T-helper 2 cell treated with Interferon-gamma antibody and Interleukin-4, amounts not matched to agents 100 ng/mL and 5 ng/mL, for 36 hours (primary cell): ENCODE data around the gene TUBD1. TPM values are rescaled to one million over a fixed set of nuclear protein-coding genes. Genes with fewer than 3 reads are reported as not detected.
"Not testable (repeated sequence)": the region's sequence is repeated elsewhere in the genome, so short reads cannot be mapped to it uniquely, and the experiment has no call there.

Experiments used
- intact Hi-C: fragments of 100-400 bp; cut with micrococcal nuclease; formaldehyde crosslinking; loops from one replicate; pipeline ENCODE4 v1.15.1; 2023
- total RNA-seq: library from RNA; stranded (reverse); gene quantifications from 2 replicates; pipeline ENCODE4 v1.2.3, GENCODE V29; 2022

Gene TUBD1
- total RNA-seq, 1 donor from 2014 or later = 12.1 TPM

DNA sequence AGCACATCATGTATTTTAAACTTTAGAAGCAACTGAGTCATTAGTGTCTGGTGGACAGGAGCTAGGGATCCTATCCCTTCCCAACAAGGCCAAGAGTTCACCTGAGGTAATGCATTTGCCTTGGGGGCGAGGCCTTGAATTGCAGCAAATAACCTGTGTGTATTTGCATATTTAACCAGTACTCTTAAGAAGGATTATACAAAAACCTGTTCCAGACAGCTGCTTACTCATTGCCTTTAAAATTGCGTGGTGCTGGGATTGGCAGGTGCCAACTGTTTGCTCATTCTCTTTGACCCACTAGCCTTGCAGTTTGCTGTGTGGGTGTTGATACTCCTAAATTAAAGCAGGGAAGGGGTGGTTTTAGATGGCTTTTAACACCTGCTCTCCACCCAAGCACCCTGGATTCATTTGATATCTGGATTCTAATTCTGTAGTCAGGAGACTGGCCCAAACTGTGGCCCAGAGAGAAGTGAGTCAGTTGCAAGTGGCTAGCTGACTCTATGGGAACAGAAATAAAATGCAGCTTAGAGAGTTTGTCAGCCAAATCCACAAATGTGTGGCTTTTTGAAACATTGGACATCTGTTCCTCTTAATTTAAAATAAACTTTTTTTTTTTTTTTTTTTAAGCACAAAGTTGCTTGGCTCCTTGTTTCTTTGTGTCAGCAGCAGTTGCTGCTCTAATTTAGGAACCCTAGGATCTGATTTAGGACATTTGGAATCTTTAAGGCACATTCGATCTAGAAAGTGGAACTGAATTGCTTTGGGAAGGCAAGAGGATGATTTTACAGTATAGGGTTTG, 46.9 kb downstream of the TUBD1 start:
- intact Hi-C loops = loop anchor here (5.0 kb wide), 2 partner anchors 138 to 228 kb away; partner anchors contain the start of genes CLTC, PTRH2 and VMP1

DNA sequence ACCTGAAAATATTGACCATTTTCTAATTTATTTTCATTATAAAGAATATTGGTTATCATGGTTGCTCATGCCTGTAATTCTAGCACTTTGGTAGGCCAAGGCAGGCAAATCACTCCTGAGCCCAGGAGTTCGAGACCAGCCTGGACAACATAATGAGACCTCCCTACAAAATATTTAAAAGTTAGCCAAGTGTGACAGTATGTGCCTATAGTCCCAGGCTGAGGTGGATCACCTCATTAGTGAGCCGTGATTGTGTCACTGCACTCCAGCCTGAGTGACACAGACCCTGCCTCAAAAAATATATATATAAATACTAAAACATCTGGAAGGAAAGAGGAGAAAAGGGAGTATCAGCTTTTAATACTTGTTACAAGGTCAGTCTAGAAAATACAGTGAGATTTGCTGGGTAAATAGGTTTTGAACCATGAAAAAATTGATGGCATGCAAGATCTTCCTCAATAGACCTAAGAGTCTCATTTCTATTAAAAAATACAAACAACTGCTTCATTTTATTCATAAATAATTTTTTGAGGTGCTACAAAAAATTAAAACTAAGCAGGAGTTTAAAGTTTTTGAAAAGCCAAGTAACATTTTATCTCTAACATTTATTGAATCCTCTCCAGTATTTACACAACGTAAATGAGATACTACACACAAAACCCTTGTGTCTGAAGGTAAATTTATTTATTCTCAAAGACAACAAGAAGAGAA, 47.7 kb downstream of the TUBD1 start:
- intact Hi-C loops = loop anchor here (5.0 kb wide), 2 partner anchors 138 to 228 kb away; partner anchors contain the start of genes CLTC, PTRH2 and VMP1

DNA sequence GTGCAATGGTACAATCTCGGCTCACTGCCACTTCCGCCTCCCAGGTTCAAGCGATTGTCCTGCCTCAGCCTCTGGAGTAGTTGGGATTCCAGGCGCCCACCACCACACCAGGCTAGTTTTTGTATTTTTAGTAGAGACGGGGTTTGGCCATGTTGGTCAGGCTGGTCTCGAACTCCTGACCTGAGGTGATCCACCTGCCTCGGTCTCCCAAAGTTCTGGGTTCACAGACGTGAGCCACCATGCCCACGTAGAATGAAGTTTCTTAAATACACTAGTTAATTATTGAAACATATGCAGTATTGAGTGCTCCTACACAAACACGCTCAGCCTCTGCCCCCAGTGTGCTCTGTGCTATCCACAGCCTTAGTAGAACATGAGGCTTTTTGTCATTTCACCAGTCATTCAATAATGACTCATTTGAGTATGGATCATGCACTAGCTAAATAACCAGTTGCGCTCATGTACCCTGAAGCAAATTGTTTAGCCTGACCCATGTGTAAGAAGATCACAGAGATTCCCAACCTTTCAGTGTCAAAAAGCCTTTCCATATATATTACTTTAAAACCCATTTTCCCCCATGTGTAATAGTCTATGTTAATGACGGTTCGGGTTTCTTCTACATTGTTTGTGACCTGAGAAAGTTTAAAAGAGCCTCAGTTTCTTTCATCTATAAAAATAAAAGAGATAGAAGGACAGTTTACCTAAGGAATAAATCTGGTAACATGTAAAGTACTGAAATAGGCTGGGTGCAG, 49.7 kb downstream of the TUBD1 start:
- intact Hi-C loops = loop anchor here (1.0 kb wide), 2 partner anchors 57 to 90 kb away; no protein-coding TSS in a partner anchor

DNA sequence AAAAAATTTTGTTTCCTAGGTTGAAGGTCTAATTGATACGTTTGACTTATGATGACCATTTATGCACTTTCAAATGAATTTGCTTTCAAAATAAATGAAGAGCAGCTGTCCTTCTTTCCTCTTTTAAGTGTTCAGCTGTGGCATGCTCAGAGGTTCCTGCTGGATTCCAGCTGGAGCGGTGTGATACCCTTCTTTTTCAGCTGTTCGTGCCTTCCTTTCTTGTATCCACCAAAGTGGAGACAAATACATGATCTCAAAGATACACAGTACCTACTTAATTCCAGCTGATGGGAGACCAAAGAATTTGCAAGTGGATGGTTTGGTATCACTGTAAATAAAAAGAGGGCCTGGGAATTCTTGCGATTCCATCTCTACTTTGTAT, 50.9 kb downstream of the TUBD1 start:
- intact Hi-C loops = not testable (repeated sequence)

DNA sequence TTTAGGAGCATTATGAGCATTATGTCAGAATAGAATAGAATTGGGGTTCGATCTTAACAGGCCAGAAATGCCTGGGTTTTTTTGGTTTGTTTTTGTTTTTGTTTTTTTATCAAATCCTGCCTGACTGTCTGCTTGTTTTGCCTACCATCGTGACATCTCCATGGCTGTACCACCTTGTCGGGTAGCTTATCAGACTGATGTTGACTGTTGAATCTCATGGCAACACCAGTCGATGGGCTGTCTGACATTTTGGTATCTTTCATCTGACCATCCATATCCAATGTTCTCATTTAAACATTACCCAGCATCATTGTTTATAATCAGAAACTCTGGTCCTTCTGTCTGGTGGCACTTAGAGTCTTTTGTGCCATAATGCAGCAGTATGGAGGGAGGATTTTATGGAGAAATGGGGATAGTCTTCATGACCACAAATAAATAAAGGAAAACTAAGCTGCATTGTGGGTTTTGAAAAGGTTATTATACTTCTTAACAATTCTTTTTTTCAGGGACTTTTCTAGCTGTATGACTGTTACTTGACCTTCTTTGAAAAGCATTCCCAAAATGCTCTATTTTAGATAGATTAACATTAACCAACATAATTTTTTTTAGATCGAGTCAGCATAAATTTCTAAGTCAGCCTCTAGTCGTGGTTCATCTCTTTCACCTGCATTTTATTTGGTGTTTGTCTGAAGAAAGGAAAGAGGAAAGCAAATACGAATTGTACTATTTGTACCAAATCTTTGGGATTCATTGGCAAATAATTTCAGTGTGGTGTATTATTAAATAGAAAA, 51.5 kb downstream of the TUBD1 start:
- intact Hi-C loops = not testable (repeated sequence)

DNA sequence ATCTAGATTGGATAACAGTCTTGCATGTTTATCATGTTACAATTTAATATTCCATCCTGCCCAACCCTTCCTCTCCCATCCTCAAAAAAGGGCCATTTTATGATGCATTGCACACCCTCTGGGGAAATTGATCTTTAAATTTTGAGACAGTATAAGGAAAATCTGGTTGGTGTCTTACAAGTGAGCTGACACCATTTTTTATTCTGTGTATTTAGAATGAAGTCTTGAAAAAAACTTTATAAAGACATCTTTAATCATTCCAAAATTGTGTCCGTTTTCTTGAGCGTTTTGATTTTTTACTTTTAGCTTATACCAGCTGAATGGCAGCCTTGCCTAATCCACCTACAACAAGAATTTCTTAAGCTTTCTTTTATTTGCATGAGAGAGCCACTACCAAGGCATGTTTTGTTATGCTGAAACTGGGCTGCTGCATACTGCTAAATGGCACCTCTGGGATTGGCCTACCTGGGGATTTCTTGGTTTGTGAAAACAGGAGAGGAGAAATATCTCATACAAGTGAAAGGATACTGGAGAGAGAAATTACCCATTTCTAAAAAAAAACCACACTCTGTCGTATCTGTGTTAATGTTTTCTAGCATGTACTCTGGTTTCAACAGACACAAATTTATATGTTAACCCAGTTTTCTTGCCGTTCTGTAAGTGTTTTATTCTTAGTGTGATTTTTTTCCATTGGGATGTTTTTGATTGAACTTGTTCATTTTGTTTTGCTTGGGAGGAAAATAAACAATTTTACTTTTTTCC, 52.2 kb downstream of the TUBD1 start:
- intact Hi-C loops = no loop called here

DNA sequence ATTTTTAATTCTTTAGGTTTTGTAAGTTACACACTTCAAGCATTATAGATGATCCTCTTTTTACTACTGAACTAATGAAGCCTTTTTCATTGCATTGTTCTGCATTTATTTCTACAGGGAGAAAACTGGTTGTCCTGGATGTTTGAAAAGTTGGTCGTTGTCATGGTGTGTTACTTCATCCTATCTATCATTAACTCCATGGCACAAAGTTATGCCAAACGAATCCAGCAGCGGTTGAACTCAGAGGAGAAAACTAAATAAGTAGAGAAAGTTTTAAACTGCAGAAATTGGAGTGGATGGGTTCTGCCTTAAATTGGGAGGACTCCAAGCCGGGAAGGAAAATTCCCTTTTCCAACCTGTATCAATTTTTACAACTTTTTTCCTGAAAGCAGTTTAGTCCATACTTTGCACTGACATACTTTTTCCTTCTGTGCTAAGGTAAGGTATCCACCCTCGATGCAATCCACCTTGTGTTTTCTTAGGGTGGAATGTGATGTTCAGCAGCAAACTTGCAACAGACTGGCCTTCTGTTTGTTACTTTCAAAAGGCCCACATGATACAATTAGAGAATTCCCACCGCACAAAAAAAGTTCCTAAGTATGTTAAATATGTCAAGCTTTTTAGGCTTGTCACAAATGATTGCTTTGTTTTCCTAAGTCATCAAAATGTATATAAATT, 53.0 kb downstream of the TUBD1 start:
- intact Hi-C loops = loop anchor here (2.0 to 5.0 kb wide), 2 partner anchors 53 to 1507 kb away; partner anchors contain the start of genes RPS6KB1 and TUBD1

DNA sequence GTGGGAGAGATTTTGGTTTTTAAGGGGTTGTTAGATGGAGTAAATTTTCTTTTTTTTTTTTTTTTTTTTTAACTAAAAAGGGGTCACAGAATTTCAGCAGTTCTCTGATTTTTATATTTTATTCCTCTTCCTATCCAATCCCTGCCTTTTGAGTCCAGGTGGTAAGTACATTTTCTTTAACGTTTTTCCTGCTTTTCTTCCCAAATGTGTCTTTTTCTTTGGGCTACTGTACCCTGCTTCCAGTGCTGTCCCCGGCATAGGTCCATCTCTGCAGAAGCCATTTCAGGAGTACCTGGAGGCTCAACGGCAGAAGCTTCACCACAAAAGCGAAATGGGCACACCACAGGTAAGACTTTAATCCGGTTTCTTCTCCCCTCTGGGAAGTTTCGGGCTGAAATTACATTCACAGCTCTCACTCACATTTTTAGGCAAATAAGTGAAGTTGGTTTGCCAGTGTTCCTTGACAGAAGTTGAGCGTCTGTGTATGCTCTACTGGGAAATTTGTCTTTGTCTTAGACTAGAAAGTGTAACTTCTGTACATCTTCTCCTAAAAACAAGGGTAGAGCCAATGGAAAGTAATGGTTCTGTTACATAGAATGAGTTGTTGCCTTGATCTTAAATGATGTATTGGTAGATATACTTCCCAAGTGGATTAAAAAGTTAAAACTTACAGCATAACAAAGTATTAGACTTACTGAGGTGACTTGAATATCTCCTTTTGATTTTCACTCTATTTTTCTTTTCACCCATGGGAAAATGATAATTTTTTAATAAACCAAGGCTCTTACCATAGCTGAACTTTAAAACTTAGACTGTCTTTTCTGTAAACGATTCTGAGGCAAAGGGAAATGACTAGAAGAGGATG, 54.5 kb downstream of the TUBD1 start:
- intact Hi-C loops = loop anchor here (2.0 to 5.0 kb wide), 2 partner anchors 55 to 1506 kb away; partner anchors contain the start of genes RPS6KB1 and TUBD1

DNA sequence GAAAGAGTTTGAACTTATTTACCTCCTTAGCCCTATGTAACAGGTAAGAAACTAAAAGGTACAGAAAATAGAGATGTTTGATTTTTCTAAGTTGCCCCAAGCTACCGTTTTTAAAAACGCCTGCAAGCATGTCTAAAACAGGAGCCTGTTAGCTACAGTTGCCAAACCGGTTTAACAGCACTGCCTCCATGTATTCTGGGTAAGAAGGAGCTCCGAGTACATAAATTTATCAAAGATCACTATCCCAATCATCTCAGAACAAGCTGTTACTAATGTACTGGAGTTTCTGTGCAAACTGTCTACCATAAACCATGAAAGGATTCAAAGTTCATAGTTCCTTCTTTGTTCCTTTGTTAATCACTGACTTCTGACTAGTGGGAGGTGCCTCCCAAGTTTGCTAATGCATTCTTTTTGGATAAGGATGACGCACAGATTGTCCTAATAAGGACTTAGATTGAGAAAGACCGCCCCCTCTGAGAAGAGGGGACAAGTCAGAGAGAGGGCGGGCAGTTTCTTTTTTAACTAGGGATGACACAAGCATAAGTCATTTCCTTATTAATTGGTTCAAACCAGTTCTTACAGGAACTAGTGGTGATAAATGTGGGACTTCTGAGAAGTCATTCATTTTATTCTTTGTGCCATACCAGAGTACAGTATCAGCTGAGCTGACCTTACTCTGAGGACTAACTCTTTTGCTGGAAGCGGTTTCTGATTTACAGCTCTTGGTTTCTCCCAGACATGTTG, 55.3 kb downstream of the TUBD1 start:
- intact Hi-C loops = loop anchor here (1.0 to 5.0 kb wide), 5 partner anchors 8 to 1505 kb away; partner anchors contain the start of genes RPS6KB1 and TUBD1

DNA sequence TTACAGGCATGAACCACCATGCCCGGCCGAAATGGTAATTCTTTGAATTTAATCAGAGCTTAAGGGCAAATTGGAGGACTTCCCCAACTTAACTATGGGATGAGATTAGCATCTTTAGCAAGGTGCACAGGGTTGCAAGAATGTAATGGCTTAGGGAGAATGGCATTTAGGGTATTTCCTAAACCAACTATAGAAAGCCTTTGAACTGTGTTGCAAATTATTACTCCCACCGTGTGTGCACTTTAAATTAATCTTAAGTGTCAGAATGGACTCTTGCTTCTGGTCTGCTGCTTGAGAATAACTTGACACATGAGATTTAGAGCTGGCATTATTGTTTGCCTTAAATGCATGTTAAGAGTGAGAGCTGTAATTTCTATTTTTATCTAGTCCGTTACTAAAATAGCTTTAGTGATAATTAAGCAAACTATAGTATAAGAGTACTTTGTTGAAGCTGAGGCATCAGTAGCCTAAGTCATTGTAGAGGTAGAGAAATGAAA, 59.8 kb downstream of the TUBD1 start:
- intact Hi-C loops = no loop called here

DNA sequence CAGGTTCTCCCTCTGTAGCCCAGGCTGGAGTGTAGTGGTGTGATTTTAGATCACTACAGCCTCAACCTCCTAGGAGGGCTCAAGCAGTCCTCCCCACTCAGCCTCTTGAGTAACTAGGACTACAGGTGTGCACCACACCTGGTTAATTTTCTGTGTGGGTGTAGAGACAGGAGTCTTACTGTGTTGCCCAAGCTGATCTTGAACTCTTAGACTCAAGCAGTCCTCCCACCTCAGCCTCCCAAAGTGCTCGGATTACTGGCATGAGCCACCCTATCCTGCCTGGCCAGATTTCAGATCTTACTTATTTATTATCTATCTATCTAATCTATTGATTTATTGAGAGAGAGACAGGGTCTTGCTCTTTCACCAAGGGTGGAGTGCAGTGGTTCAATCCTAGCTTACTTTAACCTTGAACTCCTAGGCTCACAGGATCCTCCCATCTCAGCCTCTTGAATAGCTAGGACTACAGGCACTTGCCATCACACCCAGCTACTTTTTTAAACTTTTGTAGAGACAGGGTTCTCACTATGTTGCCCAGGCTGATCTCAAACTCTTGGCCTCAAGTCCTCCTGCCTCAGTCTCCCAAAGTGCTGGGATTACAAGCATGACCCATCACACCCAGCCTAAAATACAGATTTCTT, 61.8 kb downstream of the TUBD1 start:
- intact Hi-C loops = no loop called here

DNA sequence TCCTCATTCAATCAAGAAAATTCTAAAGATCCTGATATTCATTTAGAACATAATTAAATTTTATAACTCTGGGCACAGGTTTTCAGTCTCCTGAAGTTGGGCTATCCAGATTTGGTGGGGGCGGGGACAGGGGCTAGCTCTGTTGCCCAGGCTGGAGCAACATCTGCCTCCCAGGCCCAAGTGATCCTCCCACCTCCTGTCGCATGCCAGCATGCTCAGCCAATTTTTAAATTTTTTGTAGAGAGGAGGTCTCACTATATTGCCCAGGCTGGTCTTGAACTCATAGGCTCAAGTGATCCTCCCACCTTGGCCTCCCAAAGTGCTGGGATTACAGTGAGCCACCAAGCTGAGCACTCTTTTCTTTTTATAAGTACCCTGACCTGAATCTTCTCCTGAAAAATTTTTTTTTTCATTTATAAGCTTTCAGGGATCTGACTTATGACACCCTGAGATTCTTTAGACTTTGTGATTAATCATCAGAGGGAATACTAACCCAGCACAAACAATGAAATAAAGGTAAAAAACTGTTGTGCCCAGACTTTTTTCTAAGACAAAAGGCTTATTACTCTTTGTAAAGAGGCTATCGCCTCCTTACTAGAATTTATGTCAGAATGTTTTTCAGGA, 62.6 kb downstream of the TUBD1 start:
- intact Hi-C loops = no loop called here

DNA sequence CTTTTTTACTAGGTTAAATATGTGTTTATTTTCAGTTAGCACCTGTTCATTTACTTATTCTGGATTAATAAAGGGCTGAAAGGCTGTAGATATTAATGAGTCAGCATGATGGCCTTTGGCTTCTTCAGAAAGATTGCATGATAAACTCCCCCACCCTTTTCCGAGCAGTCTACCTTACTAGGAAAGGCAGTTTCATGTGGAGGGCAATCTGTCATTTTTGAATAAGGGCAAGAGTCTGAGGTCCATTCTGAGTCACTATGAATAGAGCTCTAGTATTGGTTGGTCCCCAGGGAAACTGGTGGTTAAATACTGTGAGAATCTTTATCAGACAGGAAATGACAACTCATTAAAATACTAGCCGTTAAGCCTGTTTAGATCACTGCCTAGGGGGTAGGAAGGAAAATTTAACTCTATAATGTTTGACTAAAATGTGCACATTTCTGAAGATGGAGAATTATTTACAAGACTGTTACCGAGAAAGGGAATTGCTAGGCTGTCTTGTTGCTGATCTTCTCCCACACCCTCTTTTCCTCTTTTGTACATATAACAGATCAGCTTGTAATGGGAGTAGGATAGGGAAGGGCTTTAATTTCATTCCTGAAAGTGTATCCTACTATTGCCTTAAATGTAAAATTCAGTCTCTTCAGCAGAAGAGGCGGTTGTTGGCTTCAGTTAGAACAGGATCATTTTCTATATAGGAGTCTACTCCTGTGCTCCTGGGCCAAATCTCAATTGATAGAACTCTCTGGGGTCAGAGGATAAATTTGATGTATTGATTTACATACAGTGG, 63.3 kb downstream of the TUBD1 start:
- intact Hi-C loops = loop anchor here (1.0 kb wide), 2 partner anchors 8 to 43 kb away; no protein-coding TSS in a partner anchor

DNA sequence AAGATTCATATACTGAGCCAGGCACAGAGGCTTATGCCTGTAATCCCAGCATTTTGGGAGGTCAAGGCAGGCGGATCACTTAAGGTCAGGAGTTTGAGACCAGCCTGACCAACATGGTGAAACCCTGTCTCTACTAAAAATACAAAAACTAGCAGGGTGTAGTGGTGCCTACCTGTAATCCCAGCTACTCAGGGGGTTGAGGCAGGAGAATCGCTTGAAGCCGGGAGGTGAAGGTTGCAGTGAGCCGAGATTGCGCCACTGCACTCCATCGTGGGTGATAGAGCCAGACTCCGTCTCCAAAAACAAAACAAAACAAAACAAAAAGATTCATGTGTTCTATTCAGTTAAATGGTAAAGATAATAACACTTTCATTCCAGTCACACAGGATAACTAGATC, 63.9 kb downstream of the TUBD1 start:
- intact Hi-C loops = loop anchor here (1.0 kb wide), 2 partner anchors 8 to 43 kb away; no protein-coding TSS in a partner anchor

DNA sequence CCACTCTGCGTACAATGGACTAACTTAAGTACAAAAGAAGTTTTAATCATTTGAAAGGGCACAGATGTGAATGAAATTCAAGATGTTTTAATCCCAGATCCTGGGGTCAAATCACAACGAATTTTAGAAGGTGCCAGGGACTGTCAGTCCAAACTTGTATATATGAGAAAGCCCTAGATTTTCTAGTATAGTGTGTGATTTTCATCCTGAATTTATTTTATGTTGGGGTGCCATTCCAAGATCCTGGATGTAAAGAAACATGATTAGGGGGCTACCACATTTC, 64.3 kb downstream of the TUBD1 start:
- intact Hi-C loops = no loop called here
